Stimulated activated CD8-positive, alpha-beta memory T cell treated with anti-CD3 and anti-CD28 coated beads, Interleukin-12 subunit alpha, Interleukin-12 subunit beta, amount 100 ng/mL, for 1 hour (primary cell): ENCODE measurements around the gene ATF5.
"Not testable (repeated sequence)": the region's sequence is repeated elsewhere in the genome, so short reads cannot be mapped to it uniquely, and the experiment has no call there.

Experiments used
- DNase-seq: peaks from one replicate; pipeline ENCODE4 v3.0.0-alpha.2; 2020; ENCODE audit warnings: low read depth

The ATF5 gene

DNA sequence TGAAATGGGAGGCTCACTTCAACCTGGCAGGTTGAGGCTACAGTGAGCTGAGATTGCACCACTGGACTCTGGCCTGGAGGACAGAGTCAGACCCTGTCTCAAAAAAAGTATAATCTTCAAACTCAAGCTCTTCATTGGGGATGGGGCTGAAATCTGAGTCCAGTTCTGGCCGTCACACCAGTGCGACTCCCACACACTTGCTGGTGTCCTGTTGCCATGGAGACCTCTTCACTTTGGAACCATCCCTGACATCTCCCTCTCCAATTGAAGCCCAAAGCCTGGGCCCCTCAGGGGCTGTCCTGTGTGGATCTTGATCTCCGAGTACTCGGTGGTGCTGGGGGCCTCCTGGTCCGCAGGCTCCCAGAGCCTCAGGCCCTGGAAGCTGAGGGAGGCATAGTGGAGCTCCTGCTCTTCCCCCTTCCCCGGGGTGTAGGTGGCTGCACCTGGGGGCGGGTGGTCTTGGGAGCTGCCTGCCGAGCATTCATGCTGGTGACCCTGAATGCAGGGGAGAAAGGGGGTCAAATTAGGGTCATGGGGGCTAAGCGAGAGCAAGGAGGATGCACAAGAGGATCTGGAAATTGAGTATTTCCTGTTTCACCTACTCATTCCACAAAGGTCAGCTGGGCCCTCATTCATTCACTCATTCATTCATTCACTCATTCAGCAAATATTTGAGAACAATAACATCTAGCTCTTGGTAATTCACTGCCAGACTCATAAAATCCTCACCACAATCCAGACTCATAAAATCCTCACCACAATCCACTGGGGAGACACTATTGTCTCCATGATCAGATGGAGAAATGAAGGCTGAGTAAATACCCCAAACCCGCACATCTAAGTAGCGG is 21.0 kb downstream of the ATF5 start:
- DNase-seq = no peak

DNA sequence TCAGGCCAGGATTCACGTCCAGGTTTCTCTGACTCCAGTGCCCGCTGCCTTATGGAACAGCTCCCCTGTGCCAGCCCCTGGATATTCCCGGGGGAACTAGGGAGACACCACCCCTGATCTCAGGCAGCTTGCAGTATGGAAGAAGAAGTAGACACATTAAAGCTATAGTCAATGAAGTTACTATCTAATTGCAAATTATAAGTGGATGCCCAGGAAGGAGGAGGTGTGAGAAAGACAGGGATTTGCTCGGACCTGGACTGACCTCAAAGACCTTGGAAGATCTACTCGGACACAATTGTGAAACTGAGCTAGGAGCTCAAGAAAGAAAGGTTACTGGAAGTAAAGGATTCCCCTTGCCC is 21.6 kb downstream of the ATF5 start:
- DNase-seq = no peak

- DNase-seq = no peak
Observed at GRCh38 chr19:49950956-49951526, 22.0 kb downstream of the ATF5 start.

DNA sequence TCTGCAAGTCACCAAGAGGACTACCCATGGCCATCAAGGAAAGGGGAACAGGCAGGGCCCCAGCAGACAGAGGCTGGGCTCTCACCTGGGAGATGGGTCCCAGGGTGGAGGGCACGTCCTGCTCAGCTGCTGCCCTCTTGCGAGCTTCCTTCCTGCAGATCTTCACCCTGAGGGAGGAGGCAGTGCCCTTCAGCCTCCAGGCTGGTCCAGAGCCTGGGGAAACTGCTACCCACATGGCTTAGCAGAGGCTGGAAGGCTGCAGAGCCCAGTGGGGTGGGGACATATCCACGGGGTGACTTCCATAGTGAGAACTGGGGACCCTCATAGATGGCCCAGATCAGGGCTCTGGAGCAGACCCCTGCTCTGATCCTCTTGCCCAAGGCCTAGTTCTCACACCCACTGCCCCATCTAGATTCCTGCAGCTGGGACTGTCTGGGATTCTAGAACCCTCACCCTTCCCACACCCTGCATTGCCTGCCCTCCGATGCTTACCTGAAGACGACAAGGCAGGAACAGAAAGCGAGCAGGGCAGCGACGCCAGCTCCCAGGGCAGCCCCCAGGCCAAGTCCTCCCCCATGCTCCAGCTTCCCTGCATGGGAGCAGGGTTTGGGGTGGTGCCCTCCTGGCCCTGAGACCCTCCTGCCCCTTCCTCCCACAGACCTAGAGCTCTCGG is 22.9 kb downstream of the ATF5 start:
- DNase-seq = no peak

DNA sequence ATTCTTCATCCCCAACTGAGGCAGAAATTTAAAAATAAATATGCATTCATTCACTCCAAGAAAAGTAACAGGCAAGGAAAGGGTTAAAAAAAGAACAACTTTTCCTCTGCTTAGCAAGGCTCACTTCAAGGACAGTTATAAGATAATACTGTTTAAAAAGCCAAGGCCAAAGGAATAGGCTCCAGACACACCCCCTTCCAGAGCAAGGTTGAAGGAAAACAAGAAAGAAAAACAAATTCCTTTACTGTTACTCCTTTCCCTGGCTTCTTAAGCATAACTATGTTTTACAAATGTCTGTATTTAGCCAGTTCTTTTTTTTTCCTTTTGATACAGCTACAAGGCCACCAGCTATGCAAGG is 23.5 kb downstream of the ATF5 start:
- no peak for DNase-seq

DNA sequence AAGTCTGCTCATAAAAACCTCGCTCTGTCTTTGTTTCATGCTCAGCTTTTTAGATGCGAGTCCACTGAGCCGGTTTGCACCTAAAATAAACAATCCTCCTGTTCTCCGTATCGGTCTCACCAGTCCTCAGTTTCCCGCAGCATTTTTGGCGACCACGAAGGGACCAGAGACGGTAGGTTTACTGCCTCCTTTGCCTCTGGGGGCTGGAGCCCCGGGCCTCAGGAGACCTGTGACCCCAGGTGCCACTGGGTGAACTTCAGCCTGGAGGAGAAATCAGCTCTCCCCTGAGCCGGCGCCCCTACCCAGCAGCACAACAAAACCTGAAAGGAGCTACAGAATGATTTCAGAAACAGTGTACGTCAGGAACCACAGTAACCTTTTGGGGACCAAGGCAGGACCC is 23.9 kb downstream of the ATF5 start:
- DNase-seq = no peak

DNA sequence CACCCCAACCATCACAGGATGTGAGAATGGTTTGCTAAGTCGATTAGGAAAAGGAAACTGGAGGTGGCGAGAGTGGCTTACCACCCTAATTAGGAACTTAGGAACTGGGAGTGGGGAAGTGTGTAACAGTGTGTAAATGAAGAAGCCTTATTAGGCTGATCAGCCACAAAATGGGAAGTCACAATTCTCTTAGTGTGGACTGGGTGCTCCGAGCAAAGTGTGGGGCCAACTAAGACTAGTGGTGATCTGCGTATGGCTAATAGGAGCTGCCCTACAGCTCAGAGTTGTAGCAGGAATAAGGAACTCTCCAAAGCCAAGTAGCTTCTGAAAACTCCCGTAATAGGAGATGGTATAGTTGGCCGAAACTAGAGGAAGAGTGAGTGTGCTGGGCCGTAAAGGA is 24.4 kb downstream of the ATF5 start:
- DNase-seq = no peak

- no peak for DNase-seq
Observed at GRCh38 chr19:49954092-49954829, 25.3 kb downstream of the ATF5 start.

DNA sequence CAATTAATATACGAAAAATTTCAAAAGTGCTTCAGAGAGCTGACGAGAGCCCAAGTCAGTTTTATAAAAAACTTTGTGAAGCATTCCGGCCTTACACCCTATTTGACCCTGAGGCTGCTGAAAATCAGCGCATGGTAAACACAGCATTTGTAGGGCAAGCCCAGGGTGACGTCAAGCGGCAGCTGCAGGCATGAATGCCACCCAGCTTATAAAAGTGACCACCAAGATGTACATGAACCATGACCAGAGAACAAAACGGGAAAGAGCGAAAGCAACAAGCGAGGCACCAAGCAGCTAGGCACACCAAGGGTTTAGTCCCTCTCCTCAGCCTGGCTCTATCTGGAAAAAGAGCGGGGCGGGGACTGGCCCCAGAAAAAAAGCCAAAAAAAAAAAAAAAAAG is 25.9 kb downstream of the ATF5 start:
- DNase-seq = no peak

DNA sequence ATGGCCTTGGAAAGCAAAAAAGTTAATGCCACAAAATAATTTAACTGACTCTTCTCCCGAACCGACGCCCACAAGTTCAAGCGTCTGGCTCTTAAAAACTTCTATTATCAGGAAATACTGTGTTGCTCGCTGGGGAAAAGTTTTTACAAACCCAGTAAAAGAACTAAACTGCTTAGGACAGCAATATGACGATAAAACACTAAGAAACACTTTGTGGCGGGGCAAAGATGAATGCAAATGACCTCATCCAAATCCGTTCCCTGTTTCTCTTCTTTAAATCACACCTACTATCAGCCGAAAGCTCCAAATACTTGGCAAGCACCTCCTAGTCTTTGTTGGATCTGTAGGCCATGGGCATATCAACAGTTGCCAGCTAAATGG is 27.1 kb downstream of the ATF5 start:
- no peak for DNase-seq

DNA sequence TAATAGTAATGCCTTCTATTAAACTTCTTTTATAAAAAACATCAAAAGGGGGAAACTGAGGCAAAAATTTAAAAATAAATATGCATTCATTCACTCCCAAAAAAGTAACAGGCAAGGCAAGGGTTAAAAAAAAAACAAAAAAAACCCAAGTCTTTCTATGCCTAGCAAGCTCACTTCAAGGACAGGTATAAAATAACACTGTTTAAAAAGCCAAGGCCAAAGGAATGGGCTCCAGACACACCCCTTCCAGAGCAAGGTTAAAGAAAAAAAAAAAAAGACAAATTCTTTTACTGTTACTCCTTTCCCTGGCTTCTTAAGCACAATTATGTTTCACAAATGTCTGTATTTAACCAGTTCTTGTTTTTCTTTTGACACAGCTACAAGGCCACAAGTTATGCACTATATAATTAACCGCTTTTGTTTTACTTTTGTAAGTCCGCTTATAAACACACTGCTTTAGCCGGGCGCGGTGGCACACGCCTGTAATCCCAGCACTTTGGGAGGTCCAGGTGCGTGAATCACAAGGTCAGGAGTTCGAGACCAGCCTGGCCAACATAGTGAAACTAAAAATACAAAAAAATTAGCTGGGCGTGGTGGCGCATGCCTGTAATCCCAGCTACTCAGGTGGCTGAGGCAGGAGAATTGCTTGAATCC is 28.4 kb downstream of the ATF5 start:
- no peak for DNase-seq

DNA sequence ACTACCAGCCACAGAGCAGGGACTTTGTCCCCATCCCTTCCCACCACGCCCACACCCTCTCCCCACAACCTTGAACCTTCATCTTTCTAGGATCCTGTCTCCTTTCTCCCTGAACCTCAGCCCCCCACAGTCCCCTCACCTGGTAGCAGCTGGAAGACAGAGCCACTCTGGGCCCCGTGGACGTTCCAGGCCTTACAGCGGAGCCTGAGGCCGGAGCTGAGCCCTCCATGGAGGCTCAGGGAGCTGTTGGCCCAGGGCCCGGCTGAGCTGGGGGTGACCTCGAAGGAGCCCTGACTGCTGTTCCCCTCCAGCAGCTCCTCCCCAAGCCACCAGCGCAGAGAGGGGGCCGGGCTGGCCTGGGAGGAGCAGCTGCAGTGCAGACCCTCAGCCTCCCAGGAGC is 29.1 kb downstream of the ATF5 start:
- not testable (repeated sequence) for DNase-seq

DNA sequence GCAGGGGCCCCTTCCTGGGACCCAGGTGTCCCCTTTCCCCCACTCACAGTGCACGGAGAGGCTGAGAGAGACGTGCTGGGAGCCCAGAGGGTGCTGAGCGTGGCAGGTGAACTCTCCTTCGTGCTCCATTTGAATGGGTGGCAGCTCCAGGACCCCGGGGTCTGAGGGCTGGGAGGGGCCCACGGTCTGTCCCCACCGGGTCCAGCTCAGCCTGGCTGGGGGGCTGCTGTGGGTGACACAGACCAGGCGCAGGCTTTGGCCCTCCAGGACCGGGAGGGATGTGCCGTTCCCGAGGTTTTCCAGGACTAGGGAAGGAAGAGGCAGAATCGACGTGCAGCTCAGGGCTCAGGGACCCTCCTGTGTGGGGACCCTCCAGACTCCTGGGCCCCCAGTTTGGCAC is 29.6 kb downstream of the ATF5 start:
- not testable (repeated sequence) for DNase-seq

DNA sequence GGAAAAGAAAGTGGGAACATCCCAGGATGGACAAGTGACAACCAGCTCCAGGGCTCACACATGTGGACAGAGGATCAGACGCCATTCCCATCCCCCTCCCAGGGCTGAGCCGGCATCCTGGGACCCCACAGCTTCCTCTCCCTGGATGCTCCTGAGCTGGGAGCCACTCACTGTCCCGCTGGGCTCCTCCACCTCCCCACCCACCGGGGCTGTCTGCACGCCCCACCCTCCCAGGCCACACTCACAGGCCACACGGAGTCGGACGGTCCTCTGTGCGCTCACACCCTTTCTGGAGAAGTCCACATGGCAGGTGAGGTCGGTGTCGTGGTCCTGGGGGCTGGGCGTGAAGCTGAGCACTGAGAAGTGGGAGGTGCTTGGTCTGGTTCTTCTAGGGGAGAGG is 30.9 kb downstream of the ATF5 start:
- not testable (repeated sequence) for DNase-seq

GRCh38 chr19:49960980-49961379 is 32.0 kb downstream of the ATF5 start, which contains the start of gene SIGLEC11:
Gene SIGLEC11, minus strand, starts transcription at chr19:49961172. Its CDS starts 91 bp downstream, at chr19:49961081.
- not testable (repeated sequence) for DNase-seq

- DNase-seq = no peak
Observed at GRCh38 chr19:49968279-49968922, 39.4 kb downstream of the ATF5 start.

DNA sequence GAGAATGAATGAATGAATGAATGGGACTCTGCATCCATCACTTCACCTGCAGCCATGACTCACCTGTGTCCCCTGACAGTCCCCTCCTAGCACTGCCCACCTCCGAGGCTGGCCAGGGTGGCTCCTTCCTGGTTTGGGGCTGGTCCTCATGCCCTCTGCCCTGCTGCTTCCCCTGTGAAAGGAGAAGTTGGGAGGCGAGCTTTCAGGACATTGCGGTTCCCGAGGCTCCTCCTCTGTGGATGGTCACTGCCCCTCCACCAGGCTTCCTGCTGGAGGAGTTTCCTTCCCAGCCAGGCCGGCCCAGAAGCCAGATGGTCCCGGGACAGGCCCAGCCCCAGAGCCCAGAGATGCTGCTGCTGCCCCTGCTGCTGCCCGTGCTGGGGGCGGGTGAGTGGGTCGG is 40.4 kb downstream of the ATF5 start:
- DNase-seq = not testable (repeated sequence)

- no peak for DNase-seq
Observed at GRCh38 chr19:49971991-49972411, 43.0 kb downstream of the ATF5 start.

- no peak for DNase-seq
Observed at GRCh38 chr19:49972841-49973240, 43.8 kb downstream of the ATF5 start.

- no peak for DNase-seq
Observed at GRCh38 chr19:49973987-49974386, 45.0 kb downstream of the ATF5 start.

DNA sequence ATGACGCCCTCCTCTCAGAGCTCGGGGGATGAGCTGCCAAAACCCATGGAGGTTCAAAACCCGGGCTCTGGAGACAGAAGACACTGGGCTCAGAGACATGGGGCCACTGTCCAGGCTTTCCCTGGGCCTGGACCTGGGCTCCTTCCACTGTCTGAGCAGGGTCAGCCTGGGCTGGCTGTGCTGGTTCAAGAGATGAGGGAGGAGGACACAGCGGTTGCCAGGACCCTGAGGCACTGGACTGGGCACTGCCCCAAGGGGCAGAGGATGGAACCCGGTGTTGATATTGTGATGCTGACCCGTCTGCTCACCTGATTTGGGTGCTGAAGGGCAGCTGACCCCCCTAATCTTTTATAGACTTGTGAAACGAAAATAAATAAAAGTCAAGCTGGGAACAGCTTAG is 46.0 kb downstream of the ATF5 start:
- DNase-seq = no peak

DNA sequence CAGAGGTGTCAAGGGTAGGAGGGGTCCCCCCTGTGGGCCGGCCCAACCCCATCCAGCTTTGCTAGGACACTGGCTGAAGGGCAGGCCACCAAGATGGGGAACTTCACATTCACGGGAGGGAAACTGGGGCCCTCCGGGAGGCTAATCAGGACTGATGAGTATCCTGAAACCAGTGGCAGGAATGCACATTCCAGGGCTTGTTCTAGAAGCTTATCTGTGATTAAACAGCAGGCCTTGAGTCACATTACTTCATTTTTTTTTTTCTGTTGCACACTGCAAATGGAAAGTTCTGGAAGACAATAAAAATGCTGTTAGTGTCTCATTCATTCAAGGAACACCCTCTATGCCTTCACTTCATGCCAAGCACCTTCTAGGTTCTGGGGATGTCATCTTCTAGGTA is 47.5 kb downstream of the ATF5 start:
- no peak for DNase-seq
